Kidney epithelial cell (primary cell): ENCODE data around the gene AKR1E2. TPM values are rescaled to one million over a fixed set of nuclear protein-coding genes. Genes with fewer than 3 reads are reported as not detected.

ENCODE experiments used
- DNase-seq: peaks from one replicate; pipeline ENCODE4 v3.0.0-alpha.2; 2010; ENCODE audit warnings: low read depth
- H3K27me3 ChIP-seq: 2 replicates; pipeline ENCODE4 v1.6.0; 2011; ENCODE audit warnings: low read length; ENCODE audit not compliant: control insufficient read depth, insufficient read depth
- H3K36me3 ChIP-seq: 2 replicates; pipeline ENCODE4 v1.5.1; 2011; ENCODE audit warnings: low read length; ENCODE audit not compliant: control insufficient read depth, insufficient read depth
- H3K4me3 ChIP-seq: 2 replicates; pipeline ENCODE4 v1.5.1; 2011; ENCODE audit warnings: low read depth, mild to moderate bottlenecking, control low read depth, low read length
- CTCF ChIP-seq: IDR thresholded peaks from 2 replicates; pipeline ENCODE4 v1.5.1; 2011; ENCODE audit warnings: mild to moderate bottlenecking, moderate library complexity, low read length, control low read depth, inconsistent platforms; ENCODE audit not compliant: insufficient read depth, poor library complexity, severe bottlenecking
- total RNA-seq: library from RNA; depleted of rRNA; stranded (reverse); fragments of >200 nt; gene quantifications from 2 replicates; pipeline ENCODE4 v1.2.3, GENCODE V29; 2015

AKR1E2 gene
- 1.9 and 5.6 TPM in 2 replicates for total RNA-seq

- peak; percentile 48 for DNase-seq
- no peaks in the 10 kb centered on the region for H3K27me3 ChIP-seq
- peak within 1 kb of the TSS; percentile 42 for H3K4me3 ChIP-seq
- H3K36me3 ChIP-seq = no peaks in the 10 kb centered on the region
- TF ChIP-seq CTCF = no peak
Measured at GRCh38 chr10:4825868-4826791, at the start of gene AKR1E2. Gene AKR1E2 (plus strand): TSS chr10:4826207. CDS start chr10:4826325, 118 bp downstream.

DNA sequence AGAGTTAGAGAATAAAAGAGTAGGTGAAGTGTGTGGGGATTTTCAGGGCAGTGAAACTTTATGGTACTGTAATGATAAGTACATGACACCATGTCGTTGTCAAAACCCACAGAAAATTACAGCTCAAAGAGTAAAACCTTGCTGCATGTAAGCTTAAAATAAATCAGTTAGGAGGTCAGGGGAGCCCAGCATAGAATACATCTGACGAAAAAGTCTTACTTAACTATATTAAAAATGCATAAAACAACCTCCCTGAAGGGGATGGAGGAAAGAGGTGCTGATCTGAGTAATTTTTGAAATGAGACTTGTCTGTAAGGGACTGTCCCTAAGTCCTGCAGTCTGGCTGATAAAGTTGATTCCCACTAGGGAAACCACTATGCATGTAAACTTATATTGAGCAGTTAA, 49.8 kb upstream of the AKR1E2 start:
- no peak for DNase-seq
- Histone ChIP-seq H3K36me3 (no peaks in the 10 kb centered on the region), H3K4me3 (no peak overlapping the region), H3K27me3 (no peaks in the 10 kb centered on the region)
- TF ChIP-seq CTCF = no peak

DNA sequence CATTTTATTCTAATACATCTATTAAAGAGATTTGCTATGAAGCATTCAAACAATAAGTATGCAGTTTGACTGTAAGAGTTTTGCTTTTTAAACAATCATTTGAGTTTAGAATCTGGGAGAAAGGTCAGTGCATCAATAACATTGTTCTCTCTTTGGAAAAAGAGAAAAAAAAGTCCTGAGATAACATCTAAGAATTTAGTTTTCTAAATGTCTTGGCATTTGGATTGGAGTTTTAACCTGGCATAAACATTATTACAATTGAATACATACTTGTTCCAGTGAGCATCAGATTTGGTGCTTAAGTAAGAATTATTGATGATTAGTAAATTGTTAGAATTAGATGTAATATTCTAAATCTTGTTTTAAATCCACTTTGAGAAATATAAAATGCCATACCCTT, 47.2 kb upstream of the AKR1E2 start:
- Histone ChIP-seq H3K4me3 (no peak overlapping the region), H3K36me3 (no peaks in the 10 kb centered on the region), H3K27me3 (no peaks in the 10 kb centered on the region)
- no peak for TF ChIP-seq CTCF
- DNase-seq = no peak

GRCh38 chr10:4780091-4780490, 45.9 kb upstream of the AKR1E2 start:
- Histone ChIP-seq H3K4me3 (no peak overlapping the region), H3K27me3 (no peaks in the 10 kb centered on the region), H3K36me3 (no peaks in the 10 kb centered on the region)
- TF ChIP-seq CTCF = no peak
- DNase-seq = no peak

- Histone ChIP-seq H3K4me3 (no peak overlapping the region), H3K27me3 (no peaks in the 10 kb centered on the region), H3K36me3 (no peaks in the 10 kb centered on the region)
- no peak for DNase-seq
- no peak for TF ChIP-seq CTCF
Measured at GRCh38 chr10:4780782-4781181, 45.2 kb upstream of the AKR1E2 start.
